Muscle layer of duodenum (tissue), 2 donors: ENCODE data around the gene CDC42BPB.

Experiments
- H3K27ac ChIP-seq: one replicate; pipeline ENCODE4 v1.7.0; 2013; ENCODE audit warnings: mild to moderate bottlenecking, low read length
- H3K27me3 ChIP-seq: one replicate; pipeline ENCODE4 v1.7.0; 2013; ENCODE audit warnings: low read depth, mild to moderate bottlenecking, control low read depth, low read length
- H3K36me3 ChIP-seq, 2 donors: one replicate each; pipeline ENCODE4 v1.7.0; 2013; ENCODE audit warnings: low read length in 2 of 2, control low read depth in 1 of 2, mild to moderate bottlenecking in 1 of 2; ENCODE audit not compliant: insufficient read depth in 2 of 2, control insufficient read depth in 1 of 2
- H3K4me1 ChIP-seq, 2 donors: one replicate each; pipeline ENCODE4 v1.7.0; 2013; ENCODE audit warnings: low read length in 2 of 2, mild to moderate bottlenecking in 2 of 2, control low read depth in 1 of 2, moderate library complexity in 1 of 2; ENCODE audit not compliant: insufficient read depth in 2 of 2, control insufficient read depth in 1 of 2
- H3K4me3 ChIP-seq, 2 donors: one replicate each; pipeline ENCODE4 v1.7.0; 2013; ENCODE audit warnings: low read length in 2 of 2, low read depth in 1 of 2, mild to moderate bottlenecking in 1 of 2
- H3K9me3 ChIP-seq, 2 donors: one replicate each; pipeline ENCODE4 v1.7.0; 2013; ENCODE audit warnings: low read length in 2 of 2, control low read depth in 1 of 2, mild to moderate bottlenecking in 1 of 2; ENCODE audit not compliant: control insufficient read depth in 1 of 2
- donor health status: healthy.

The CDC42BPB gene

DNA sequence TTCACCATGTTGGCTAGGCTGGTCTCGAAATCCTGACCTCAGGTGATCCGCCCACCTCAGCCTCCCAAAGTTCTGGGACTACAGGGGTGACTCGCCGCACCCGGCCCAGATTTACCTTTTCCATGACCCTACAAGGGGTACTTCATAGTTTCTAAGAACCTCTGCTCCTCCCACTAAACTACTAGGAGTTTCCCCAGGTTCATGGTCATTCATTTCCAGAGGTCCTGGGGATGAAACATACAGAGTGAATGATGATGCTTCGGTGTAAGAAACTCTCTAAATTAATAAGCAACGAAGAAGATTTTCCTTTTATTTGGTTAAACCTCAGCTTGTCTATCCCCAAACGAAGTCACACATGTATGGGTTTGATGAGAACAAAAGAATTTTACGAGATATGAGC is 77.9 kb downstream of the CDC42BPB start:
- H3K27ac ChIP-seq = no peak overlapping the region
- H3K27me3 ChIP-seq = no peaks in the 10 kb centered on the region
- H3K4me1 ChIP-seq = no peaks in the 10 kb centered on the region
- H3K9me3 ChIP-seq = no peaks in the 10 kb centered on the region
- H3K36me3 ChIP-seq = peaks cover 59 to 93% of the 10 kb centered on the region in 2 donors
- H3K4me3 ChIP-seq = no peak overlapping the region

DNA sequence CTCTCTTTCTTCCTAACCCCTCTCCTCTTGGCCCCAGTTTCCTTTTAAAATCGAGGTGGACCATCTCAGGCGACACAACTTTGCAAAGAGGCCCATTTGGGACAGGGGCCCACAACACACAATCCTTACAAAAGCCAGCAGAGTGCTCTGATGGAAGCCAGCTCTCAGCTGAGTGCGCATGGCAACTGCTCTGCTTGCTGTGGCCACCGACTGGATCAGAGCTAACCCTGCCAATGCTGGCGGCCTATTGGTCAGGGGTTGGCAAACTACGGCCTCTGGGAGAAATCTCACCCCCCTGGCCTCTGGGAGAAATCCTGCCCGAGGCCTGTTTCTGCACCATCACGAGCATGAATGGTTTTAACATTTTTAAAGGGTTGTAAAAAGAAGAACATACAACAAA is 79.9 kb downstream of the CDC42BPB start:
- H3K27me3 ChIP-seq = no peaks in the 10 kb centered on the region
- H3K4me3 ChIP-seq = no peak overlapping the region
- H3K4me1 ChIP-seq = no peaks in the 10 kb centered on the region
- no peak overlapping the region for H3K27ac ChIP-seq
- no peaks in the 10 kb centered on the region for H3K9me3 ChIP-seq
- peaks cover 63 to 95% of the 10 kb centered on the region in 2 donors for H3K36me3 ChIP-seq

DNA sequence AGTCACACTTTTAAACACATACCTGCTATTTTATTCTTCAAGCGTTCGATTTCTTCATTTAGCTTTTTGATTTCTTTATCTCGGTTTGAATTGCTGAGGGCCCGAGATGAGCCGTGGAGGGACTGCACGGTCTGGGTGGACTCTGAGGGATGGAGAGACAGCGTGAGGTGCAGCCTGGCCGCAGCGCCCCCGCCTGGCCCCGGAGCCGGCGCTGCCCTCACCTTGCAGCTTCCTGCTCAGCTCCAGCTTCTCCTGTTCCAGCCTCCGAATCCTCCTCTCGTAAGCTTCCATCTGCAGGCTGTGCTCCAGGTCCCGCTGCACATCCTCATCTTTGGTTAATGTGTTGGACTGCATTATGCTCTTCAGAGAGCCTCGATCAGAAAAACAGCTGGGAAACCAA is 81.7 kb downstream of the CDC42BPB start:
- Histone ChIP-seq H3K4me3 (no peak overlapping the region), H3K27me3 (no peaks in the 10 kb centered on the region), H3K36me3 (peaks cover 66 to 94% of the 10 kb centered on the region in 2 donors), H3K9me3 (no peaks in the 10 kb centered on the region), H3K27ac (no peak overlapping the region), H3K4me1 (no peaks in the 10 kb centered on the region)

DNA sequence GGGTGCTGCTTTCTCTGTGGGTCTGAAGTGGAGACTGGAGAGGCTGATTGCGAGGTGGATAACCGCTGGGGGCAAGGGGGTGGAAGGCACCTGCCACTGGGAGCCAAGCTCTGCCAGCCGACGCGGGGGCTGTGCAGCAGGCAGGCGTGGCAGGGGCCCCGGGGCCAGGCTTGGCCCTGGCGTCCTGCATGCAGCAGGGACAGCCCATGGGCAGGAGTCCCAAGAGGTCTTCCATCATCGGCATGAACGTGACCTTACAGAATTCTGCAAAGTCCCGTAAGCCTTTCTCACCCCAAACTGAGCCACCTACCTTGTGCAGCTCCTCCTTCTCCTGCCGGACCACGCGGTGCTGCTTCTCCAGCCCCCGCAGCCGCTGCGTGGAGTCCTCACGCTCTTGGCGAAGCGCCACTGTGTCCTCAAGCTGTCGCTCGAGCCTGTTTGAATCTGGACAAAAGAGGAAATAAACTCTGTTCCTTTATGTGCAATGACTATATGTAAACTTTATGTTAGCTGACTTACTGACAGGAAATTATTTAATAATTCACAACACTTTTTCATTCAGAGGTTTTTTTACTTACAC is 83.6 kb downstream of the CDC42BPB start:
- H3K36me3 ChIP-seq = peaks cover 71 to 94% of the 10 kb centered on the region in 2 donors
- H3K27me3 ChIP-seq = no peaks in the 10 kb centered on the region
- no peak overlapping the region for H3K4me3 ChIP-seq
- H3K27ac ChIP-seq = no peak overlapping the region
- H3K9me3 ChIP-seq = no peaks in the 10 kb centered on the region
- no peaks in the 10 kb centered on the region for H3K4me1 ChIP-seq

DNA sequence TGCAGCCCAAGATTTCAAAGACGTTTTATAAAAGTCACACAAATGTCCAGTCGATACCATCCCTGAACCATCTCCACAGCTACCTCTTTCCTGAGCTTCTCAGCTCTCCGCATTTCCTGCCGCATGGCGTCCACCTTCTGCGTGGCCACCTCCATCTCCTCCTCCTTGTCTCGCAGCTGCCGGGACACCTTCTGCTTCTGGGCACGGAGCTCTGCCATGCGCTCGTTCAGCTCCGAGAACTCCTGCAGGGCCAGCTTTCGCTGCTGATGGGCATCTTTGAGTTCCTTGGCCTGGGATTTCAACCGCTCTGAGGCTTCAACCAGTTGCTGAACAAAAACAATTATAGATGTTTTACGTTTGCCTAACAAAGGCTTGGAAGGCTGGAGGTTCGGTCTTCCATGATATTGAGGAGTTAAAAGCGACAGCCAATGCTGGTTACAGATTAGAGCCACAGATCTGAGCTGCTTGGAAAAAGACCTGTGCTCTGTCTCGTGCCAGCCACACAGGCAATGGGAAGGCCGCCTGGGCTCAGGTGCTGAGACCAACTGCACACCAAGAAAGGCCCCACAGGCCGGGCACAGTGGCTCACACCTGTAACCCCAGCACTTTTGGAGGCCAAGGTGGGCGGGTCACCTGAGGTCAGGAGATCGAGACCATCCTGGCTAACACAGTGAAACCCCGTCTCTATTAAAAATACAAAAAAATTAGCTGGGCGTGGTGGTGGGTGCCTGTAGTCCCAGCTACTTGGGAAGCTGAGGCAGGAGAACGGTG is 85.3 kb downstream of the CDC42BPB start:
- H3K4me1 ChIP-seq = no peaks in the 10 kb centered on the region
- H3K27ac ChIP-seq = no peak overlapping the region
- no peaks in the 10 kb centered on the region for H3K9me3 ChIP-seq
- H3K27me3 ChIP-seq = no peaks in the 10 kb centered on the region
- peaks cover 64 to 92% of the 10 kb centered on the region in 2 donors for H3K36me3 ChIP-seq
- H3K4me3 ChIP-seq = no peak overlapping the region

DNA sequence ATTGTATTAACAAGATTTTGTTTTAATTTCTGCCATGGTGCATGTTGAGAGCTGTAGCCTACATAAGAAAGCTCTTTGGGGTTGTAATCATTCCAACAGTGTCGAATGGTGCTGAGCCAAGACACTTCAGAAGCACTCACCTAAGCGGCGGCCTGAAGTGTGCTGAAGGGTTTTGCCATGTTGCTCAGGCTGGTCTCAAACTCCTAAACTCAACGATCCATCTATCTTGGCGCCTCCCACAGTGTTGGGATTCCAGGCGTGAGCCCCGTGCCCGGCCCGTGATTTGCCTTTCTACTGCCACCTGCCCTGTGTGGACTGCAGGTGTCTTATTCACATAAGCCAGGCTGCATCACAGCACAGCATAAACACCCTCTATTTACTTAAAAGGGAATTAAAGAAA is 86.0 kb downstream of the CDC42BPB start:
- no peaks in the 10 kb centered on the region for H3K27me3 ChIP-seq
- no peaks in the 10 kb centered on the region for H3K4me1 ChIP-seq
- peaks cover 64 to 93% of the 10 kb centered on the region in 2 donors for H3K36me3 ChIP-seq
- no peak overlapping the region for H3K4me3 ChIP-seq
- H3K9me3 ChIP-seq = no peaks in the 10 kb centered on the region
- H3K27ac ChIP-seq = no peak overlapping the region

DNA sequence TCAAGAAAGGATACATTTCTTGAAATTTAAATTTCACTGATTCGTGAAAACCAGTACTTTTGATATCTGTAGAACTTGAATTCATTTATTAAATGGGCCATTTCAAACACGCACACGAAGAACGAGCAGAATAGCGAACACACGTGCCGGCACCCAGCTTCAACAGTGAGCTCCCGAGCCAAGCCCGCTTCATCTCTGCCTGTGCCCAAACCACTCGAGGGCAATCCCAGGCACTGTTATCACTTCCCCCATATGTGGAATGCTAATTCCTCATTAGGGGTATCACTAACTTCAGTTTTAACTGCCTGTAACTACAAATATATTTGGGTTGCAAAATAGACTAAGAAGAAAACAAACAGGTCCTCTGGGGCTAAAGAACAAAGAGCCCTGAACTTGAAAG is 86.9 kb downstream of the CDC42BPB start:
- no peaks in the 10 kb centered on the region for H3K9me3 ChIP-seq
- peaks cover 64 to 93% of the 10 kb centered on the region in 2 donors for H3K36me3 ChIP-seq
- H3K4me1 ChIP-seq = no peaks in the 10 kb centered on the region
- no peak overlapping the region for H3K27ac ChIP-seq
- no peak overlapping the region for H3K4me3 ChIP-seq
- no peaks in the 10 kb centered on the region for H3K27me3 ChIP-seq

DNA sequence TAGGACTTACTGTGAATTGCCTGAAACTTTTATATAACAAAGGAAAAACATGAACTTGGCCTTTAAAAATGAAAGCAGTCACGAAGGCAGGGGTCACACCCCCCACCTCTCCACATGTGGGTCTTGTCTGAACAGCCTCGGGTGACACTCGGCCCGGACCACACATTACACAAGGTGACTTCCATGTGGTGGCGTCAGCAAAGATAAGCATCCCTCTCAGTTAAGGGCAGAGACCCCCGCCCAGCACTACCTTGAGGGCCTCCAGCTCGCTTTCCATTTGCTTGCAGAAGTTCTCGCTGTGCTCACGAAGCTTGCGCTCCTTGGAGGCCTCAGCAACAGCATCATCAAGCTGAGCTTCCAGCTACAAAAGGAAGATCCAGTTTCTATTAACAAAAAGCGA is 87.4 kb downstream of the CDC42BPB start:
- no peaks in the 10 kb centered on the region for H3K27me3 ChIP-seq
- H3K27ac ChIP-seq = no peak overlapping the region

DNA sequence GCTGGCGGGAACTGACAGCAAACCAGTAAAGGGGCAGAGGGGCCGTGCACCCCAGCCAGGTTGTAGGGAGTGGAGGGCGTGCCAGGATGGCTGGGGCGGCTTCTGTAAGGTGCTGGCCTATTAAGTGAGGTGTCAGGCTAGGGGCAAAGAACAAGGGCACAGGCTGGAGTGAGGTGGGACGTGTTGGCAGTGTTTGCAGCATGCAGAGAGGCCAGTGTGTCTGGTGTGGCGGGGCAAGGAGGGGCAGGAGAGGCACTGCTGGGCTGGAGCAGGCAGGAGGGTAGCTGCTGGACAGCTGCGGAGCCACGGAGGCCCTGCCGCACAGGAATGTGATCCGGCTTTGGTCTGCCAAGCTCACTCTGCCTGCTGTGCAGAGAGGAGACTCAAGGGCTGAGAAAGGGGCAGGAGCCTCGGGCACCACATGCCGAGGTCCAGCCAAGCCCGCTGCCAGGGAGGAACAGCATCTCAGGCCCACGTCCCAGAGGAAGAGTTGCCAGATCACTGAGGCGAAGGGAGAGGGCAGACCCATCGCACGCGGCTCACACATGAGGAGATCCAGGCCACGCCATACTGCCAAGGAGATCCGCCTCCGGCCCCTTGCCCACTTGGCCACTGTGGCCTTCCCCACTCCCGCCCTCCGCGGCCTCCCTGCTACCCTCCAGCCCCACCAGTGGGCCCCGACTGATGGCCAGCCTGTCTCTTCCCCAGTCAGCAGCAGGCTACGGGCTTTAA is 88.1 kb downstream of the CDC42BPB start:
- no peak overlapping the region for H3K27ac ChIP-seq
- no peaks in the 10 kb centered on the region for H3K27me3 ChIP-seq
- peaks cover 65 to 93% of the 10 kb centered on the region in 2 donors for H3K36me3 ChIP-seq
- H3K4me3 ChIP-seq = no peak overlapping the region
- H3K9me3 ChIP-seq = no peaks in the 10 kb centered on the region
- no peaks in the 10 kb centered on the region for H3K4me1 ChIP-seq

More for the DNA sequence above, 87.4 kb downstream of the CDC42BPB start:
- no peaks in the 10 kb centered on the region for H3K9me3 ChIP-seq
- H3K36me3 ChIP-seq = peaks cover 62 to 95% of the 10 kb centered on the region in 2 donors
- H3K4me1 ChIP-seq = no peaks in the 10 kb centered on the region
- no peak overlapping the region for H3K4me3 ChIP-seq

DNA sequence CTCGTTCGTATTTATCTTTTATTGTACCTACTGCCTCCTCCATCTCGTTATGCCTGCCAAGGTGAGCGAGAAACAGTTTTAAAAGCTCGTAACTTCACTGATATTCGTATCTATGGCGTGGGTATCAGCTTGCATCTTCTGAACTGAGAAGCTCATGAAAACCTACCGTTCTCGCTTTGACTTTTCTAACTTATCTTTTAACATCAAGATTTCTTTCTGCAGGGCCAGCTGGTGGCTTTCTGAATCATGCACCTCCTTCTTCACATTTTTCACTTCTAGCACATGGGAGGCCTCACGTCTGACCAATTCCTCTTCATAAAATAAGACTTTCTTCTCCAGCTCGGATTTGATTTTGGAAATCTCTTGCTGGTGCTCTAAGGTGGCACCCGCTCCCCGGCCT is 89.0 kb downstream of the CDC42BPB start:
- Histone ChIP-seq H3K4me1 (no peaks in the 10 kb centered on the region), H3K4me3 (no peak overlapping the region), H3K27ac (no peak overlapping the region), H3K27me3 (no peaks in the 10 kb centered on the region), H3K36me3 (peaks cover 63 to 93% of the 10 kb centered on the region in 2 donors), H3K9me3 (no peaks in the 10 kb centered on the region)

DNA sequence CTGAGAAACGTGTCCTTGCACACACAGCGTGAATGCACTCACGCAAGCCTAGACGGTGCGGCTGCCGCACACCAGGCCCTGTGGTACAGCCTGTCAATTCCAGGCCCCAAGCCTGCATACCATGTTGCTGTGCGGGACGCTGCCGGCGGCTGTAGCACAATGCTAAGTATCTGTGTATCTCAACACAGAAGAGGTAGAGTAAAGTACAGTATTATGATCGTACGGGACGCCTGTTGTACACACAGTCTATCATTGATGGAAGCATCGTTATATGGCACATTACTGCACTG is 89.9 kb downstream of the CDC42BPB start:
- H3K4me3 ChIP-seq = no peak overlapping the region
- H3K27ac ChIP-seq = no peak overlapping the region
- peaks cover 61 to 92% of the 10 kb centered on the region in 2 donors for H3K36me3 ChIP-seq
- H3K9me3 ChIP-seq = no peaks in the 10 kb centered on the region
- H3K27me3 ChIP-seq = no peaks in the 10 kb centered on the region
- H3K4me1 ChIP-seq = no peaks in the 10 kb centered on the region
